GM19043 (cell line): Measurements from ENCODE around the gene RRBP1.

Experiments used
- ATAC-seq: cut with Tn5 transposase; IDR thresholded peaks from one replicate; pipeline ENCODE4 v1.9.1; 2021; ENCODE audit warnings: low read depth; ENCODE audit not compliant: unreplicated experiment

The RRBP1 gene

DNA sequence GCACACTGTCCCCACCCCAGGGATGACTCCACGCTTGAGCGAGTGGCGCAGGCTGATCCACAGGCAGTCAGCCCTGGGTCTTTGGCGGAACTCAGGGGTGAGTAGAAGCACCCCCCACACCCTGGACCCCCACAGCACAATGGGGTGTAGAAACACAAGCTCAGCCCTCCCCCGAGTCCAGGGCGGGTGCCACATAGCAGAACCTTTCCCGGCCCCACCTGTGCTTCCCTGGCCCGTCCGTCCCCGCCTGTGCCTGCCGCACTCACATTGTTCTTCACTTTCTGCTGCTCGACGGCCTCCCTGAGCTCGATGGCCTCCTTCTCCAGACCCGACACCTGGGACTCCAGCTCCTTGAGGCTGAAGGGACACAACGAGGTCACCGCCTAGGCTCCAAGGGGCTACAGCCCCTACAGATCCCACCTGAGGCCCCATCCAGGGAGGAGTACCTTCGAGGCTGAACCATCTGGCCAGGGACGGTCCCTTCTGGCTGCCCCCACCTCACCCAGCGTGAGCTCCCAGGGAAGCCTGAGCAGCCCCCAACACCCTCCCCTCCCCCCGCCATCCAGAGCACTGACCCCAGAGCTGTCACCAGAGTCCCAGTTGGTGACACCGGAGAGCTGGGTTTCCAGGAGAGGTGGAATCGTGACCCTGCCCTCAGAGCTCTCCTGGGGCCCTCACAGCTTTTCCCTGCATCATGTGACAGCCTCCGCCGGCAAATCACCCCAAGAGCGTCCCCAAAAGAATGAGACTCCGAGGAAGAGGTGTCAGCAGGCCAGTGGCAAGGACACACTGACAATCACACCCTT is 56.6 kb downstream of the RRBP1 start:
- ATAC-seq = no peak

DNA sequence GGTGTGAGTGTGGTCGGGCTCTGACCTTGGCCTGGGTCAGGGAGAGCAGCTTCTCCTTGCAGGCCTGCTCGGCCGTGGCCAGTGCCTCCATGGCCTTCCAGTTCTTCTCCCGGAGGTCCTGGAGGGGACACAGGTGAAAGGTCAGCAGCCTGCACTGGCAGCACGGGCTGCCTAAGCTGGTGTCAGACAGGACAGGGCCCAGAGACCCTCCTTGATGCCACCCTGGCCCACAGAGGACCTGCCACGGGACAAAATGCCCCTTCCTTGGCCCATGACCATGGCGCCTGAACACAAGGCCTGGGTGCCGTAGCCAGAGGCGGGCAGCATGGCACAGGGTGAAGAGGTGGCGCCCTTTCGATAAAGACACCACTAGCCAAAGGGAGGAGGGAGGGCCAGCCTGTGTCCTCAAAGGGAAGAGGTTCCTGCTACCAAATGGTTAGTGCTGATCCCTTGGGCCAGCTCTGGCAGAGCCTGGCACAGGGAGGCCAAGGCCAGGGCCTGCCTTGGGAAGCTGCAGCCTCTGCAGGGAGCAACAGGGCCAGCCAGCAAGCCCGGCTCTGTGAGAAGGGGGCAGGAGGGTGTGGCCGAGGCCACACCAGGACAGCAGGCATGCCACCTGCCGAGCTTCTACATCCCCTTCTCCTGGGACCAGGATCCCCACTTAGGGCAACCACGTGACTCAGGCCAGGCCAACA is 57.3 kb downstream of the RRBP1 start:
- ATAC-seq = no peak

DNA sequence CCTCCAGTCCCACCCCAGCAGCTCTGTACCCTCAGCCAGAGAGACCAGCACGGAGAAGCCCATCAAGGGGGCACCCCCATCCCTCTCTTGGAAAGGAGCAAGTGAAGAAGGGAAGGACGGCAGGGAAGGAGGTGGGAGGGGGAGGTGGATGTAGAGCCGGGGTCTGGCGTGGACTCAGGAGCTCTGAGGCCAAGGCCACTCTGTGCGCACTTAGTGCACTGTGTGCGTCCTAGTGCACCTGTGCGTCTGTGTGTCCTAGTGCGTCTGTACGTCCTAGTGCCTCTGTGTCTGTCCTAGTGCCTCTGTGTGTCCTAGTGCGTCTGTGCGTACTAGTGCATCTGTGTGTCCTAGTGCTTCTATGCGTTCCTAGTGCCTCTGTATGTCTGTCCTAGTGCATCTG is 58.0 kb downstream of the RRBP1 start:
- no peak for ATAC-seq

DNA sequence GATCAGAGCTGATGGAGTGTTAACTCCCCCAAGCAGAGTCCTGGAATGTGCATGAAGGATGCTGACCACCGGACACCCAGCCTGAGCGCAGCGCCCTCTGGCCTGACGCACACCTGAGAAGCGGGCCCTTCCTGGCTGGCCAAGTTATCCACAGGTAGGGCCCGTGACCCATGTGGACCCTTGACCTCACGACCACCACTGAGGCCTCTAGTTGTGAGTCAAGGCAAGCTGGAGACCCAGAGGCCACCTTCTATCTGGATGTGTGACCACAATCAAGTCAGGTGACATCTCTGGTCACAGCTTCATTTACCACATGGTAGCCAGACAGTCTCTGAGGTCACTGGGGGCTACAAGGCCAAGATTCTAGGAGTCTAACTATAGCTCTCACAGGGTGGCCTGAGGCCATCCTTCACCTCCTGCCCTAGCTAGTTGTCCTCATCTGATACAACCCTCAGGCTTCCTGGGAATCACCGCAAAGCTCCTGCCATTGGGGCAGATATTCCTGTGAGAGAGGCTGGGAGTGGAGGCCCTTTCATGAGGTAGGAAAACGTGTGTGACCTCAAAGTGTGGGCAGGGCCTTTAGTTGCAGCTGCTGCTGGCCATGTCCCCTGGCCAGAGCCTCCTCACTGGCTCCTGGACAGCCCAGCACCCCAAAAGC is 59.1 kb downstream of the RRBP1 start:
- no peak for ATAC-seq

DNA sequence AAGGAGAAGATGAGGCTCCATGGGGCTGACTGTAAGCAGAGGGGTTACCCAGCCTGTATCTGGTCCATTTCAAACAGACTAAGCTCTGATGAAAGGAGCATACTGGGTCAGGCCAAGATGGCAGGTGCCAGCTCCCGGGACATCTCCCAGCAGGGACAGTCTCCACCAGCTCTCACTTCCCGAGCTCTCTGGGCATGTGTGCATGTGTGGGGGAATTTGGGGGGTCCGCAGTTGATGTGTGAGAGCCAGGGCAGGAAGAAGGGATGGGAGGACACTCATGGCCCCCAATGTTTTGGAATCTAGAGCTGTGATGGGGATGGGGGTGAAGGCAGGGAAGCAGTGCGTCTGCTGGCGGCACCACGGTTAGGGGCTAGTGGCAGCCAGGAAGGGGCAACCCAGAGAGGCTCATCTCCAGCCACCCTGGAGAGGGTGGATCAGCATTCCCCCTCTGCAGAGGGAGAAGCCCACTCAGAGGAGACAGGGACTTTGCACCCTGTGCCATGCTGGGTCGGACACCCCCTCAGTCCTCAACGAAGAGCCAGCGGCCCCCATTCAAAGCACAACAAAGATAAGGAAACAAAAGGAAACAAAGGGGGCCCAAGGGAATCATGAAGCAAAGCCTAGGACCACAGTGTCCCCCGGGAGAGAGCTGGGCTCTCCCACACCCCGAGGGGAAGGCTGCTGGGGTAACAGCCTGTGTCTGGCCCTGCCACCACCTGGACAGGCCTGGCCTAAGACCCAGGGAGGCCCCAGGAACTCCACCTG is 59.8 kb downstream of the RRBP1 start:
- ATAC-seq = no peak

DNA sequence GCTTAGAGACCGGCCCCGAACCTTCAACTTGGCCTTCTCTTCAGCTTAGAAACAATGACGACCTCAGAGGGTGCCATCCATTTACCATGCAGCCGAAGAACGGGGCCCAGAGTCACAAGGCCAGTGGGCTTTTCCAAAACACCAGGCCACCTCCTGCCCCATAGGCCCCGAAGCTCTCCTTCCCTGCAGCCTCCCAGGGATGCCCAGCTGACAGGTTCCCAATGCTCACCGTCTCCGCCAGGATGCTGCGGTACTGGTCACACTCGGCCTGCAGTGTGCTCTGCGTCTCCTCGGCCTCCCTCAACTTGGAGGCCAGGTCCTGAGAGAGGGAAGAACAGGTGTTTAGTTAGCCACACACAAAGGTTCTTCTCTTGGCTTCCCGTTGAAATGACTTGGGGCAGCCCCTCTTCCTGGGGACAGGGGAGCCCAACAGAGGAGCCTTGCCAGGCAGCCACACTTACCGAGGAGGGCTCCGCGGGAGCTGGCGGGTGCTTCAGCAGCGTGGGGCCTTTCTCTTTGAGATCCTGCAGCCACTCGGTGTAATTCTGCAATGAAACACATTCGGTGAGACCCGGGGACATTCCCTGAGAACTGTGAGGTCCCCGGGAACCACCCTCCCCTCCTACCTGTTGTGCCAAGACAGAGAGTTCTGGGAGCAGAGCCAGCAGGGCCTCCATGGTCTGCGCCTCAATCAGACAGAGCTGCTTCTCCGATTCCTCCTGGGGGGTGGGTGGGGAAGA is 60.6 kb downstream of the RRBP1 start:
- ATAC-seq = no peak

DNA sequence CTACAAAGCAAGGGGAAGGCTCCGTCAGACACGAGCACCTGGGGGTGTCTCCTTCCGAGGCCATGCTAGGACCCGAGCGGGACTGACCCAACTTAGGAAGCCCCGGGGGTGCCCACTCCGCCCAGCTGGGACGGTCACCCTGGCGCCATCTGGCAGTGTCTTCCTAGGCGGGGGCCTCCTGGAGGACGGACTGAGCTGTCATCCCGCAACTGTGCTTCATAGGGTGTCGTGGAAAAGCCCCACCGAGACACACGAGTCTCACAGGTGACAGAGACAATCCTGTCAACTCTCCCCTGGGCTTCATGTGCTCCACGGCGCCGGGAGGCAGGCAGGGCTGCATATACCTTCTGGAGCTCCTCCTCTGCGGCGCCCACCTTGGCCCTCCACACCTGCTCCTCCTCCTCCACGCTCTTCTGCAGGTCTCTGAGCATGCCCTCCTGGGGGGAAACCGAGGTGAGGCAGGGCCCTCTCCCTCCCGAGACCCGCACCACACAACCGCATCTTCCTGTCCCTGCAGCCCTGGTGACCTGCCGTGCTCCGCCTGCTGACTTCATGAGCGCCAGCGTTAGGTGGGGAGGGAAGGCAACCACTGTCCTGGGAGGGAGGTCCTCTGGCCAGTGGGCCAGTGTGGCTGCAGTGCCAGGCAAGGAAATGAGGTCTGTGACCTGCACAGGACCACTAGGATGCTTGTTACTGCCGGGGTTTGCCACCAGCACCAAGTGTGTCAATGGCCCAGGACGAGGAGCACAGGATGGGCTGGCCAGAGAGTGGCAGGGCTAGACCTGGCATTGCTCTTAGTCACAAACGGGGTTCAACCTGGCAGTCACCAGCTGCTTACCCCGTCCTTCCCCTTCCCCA is 61.4 kb downstream of the RRBP1 start:
- ATAC-seq = no peak

DNA sequence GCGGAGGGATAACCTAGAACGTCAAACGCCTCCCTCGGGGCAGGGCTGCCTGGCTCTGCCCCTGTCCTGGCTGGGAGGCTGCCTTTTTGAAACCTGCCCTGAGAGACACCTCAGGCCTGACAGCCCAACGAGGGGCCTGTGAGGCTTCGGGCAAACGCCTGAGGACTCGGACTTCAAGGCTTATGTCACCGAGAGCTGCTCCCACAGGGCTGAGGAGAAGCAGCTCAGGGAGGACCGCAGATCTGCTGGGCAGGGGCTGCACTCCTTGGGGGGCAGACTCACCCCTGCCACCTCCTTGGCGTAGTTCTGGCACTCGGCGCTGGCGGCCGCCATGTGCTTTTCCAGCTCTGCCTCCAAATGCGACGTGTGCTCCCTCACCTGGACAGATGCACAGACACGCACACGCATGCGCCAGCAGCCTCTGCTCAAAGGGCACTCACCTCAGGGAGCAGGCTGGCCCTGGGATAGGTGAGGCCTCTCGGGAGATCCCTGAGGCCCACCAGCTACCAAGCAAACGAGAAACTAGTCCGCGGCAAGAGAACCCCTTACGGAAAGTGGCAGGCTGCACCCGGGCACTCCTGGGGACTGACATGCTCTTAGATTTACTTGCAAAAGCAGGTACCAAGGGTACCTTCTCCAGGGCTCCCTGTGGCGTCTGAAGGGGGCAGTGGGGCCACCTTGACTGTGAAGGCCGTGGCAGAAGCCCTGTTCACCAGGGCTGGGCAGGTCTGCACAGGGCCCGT is 62.5 kb downstream of the RRBP1 start:
- ATAC-seq = no peak

DNA sequence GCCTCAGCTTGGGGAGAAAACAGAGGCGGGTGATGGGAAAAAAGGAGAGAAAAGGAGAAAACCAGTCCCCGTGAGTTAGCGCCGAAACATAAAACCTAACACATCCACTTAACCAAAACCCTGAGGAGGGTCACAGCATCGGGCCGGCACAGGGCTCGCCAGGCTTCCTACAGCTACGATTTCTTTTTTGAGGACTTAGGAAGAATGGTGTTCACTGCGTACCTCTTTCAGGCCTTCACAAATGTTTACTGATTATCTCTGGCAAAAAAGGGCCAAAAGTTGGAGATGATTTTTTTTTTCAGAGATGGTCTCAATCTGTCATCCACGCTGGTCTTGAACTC is 63.4 kb downstream of the RRBP1 start:
- no peak for ATAC-seq

DNA sequence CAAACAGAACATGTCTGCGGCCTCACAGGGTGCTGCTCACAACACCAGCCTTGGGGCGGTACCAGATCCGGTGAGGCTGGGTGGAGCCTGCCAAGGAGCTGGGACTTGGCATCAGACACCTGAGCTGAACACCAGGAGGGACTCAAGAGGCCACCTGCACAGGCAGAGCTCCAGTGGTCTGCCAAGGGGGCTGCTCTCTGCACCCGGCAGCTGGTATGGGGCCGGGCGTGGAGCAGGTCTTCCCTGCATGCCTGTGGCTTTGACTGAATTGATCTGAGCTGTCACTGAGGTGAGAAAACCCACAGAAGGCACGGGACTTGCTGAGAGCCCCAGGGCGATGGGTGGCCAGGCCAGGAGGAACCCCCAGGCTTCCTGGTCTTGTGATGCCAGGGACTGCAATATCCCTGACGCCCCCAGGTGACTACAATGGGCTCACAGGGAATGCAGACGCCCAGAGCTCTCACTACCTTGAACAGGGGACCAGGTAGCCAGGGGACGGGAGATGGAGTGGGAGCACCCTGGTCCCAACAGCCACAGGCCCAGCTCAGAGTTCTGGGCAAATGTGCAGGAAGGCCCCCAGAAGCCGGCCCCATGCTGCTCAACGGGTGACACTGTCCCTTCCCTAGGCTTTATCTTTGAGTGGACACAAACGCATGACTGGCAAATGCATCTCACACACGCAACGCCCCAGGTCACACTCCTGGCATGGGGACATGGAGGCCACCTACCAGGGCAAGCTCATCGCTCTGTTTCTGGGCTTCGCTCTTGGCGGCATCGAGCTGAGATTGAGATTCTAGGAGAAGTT is 64.0 kb downstream of the RRBP1 start:
- ATAC-seq = no peak

DNA sequence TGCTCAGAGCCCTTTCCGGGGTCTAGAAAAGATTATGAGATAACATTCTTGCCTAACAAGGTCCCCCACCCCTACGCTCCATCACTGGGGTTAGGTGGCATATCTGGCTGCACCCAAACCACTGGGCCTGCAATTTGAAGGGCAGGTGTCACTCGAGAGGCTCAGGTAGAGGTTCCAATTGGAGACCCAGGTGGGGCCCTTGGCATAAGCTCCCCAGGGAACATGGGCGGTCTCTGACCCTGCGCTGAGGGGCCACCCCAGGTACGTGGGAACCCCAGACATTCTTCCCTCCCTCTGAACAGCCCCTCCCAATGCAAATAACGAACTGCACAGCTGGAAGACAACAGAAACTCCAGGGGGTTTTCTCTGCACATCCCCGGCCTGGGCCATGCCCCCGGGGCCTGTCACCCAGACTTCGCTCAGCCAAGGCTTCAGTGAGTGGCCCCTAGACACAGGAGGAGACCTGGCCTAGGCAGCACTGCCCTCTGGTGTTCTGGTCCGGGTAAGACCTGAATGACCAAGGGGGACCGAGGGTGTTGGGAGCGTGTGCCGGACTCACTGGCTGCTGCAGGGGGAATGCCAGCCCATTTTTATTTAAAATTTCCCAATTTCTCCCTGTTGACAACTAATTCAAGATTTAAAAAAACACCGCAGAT is 64.7 kb downstream of the RRBP1 start:
- no peak for ATAC-seq

DNA sequence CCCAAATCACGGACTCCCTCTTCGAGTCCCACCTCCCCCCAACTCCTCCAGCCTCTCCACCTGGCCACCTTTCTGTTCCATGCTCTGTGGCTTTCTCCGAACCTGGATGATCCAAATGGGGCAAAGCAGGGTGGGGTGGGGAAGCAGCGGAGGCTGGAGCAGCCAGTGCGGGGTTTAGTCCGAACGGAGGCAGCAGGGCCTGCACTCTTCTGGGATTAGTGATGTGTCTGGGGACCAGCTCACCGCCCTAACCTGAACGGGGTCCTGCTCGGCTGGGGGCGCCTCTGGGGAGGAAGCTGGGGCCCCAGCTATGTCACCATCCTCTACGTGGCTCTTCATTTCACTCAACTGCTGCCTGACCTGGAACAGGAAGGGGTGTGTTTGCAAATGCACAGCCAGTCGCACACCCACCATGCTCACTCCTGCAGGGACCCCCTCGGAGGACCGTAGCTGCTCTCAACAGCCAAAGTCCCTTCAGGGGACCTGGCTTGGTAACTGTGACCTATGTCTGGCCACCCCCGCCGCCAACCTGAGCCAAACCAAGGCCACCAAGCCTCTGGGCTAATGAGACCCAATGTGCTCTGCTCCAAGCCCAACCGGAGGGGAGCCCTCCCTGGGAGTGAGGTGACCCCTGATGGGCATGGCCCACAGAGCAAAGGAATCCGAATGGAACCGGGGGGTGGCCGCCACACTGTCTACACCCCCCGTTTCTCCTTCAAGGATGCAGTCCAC is 65.4 kb downstream of the RRBP1 start:
- ATAC-seq = no peak

DNA sequence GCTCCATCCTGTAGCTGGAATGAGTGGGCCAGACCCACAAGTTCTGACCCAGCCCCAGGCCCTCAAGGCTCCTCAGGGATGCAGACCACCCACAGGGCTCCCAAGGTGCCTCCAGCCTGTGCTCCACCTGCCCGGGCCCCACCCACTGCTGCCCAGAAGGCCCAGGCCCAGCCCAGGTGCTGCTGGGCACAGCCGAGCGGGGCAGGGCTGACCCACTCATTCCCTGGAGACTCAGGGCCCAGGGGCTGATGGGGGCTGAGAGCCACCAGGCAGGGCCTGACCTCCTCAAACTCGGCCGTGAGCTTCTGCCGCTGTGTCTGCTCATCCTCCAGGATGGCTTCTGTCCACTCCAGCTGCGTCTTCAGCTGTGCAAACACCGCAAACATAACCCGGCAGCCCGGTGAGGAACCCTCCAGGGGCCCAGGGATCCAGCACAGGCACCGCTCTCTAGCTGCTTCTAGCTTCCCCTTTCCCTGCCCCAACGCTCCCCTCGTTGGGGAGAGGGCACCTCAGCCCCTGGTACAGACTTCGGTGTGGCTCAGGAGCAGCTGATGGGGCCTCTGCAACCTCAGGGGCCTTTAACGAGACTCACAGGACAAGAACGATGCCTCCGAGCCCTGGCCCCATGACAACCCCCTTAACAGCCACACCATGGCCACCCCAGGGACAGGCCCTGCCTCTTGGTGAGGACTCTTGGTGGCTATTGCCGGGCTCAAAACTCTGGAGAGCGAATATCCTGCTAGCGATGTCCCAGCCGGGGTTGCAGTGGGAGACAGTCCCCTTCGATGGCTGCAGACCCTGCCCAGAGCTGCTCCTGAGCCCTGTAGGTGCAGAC is 66.2 kb downstream of the RRBP1 start:
- no peak for ATAC-seq

DNA sequence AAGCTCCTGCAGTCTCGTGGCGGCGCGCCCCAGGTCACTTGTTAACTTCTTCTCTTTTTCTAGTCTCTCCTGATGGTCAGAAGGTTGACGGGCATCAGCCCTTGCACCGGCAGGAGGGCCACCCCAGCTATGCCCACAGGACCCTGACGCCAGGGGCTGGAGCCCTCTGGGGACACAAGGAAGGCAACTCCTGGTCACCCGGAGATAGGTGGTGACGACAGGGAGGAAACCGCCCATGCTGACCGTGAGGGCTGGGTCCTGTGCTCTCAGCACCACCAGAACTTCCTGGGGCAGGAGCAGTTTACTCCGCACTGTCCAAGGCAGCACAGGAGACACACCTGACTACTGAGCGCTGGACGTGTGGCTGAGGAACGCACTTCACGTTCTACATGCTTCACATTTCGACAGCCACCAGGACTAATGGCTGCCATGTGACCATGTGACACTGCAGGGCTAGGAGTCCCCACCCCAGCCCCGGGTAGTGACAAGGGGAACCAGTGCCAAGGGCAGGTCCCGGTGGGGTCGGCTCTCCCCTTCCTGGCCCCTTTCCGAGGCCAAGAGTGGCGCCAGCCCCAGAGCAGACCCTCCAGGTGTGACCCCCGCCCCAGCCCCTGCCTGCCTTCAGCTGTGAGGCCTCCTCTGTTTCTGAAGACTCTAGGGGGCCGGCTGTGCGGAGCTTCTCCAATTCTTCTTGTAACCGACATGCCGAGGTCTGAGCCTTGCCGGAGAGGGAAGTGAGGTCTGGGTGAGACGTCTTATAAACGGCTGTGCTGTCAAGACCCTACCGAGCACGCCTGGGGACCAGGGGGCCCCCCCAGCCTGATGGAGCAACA is 67.0 kb downstream of the RRBP1 start:
- no peak for ATAC-seq

DNA sequence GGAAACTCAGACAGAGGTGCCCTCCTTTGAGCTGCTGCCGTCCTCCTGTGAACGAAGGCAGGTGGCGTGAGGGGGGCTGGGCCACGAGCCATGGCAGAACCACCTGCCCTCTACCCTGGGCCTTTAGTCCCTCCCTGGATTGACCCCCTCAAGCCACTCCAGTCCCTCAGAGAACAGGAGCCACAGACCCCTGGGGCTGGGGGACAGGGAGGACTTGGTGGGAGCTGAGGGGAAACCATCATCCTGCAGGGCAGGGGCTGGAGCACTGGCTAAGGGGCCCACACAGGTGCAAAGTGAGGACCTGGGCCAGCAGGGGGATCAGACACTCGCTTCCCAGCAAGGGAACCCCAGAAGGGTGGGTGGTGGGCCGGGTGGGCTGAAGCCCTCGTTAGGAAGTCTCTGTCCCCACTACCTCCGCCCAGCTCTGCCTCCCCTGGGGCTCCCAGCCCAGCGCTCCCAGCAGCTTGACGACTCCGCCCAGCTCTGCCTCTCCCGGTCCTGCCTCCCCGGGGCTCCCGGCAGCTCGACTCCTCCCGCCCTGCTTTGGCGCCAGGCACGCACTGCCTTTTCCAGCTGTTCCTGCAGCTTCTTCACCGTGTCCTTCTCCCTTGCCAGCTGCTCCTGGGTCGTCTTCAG is 67.7 kb downstream of the RRBP1 start:
- ATAC-seq = no peak
